ENCODE measurements around the gene C7. TPM values are rescaled to one million over a fixed set of nuclear protein-coding genes. Genes with fewer than 3 reads are reported as not detected.

C7 gene
- total RNA-seq, 1 experiment from 2014 or later: not detected

GRCh38 chr5:40973364-40974004, 64.2 kb downstream of the C7 start:
- BruUV-seq (replicated peaks): no TSS peak
- ChIA-PET CTCF (interaction anchor here (1.0 kb wide), 1 partner anchor 25 kb away, joined by 3 read pairs; no protein-coding TSS in a partner anchor), POLR2A (no interaction called here)

GRCh38 chr5:40976041-40976440, 66.7 kb downstream of the C7 start:
- ChIA-PET POLR2A (no interaction called here), CTCF (interaction anchor here (0.7 to 1.6 kb wide), 2 partner anchors 71 to 1587 kb away, joined by 3 to 4 read pairs; no protein-coding TSS in a partner anchor)
- Mint-ChIP-seq H3K9me3 (ENCODE audit: unreplicated experiment) (no peaks in the 10 kb centered on the region), H3K27me3 (ENCODE audit: insufficient read depth, unreplicated experiment) (no peaks in the 10 kb centered on the region), H3K36me3 (ENCODE audit: insufficient read depth, unreplicated experiment) (no peaks in the 10 kb centered on the region), H3K27ac (ENCODE audit: low read depth, unreplicated experiment) (no peak overlapping the region), H3K4me1 (ENCODE audit: insufficient read depth, unreplicated experiment) (no peaks in the 10 kb centered on the region), H3K4me3 (ENCODE audit: unreplicated experiment) (no peak overlapping the region)
- TF ChIP-seq CTCF (IDR thresholded peaks at IDR 0.05; ENCODE audit: unreplicated experiment): no peak
- intact Hi-C loops (cut with micrococcal nuclease): no loop called here
- BruUV-seq (replicated peaks): no TSS peak
- no peak for DNase-seq (ENCODE audit: unreplicated experiment)

More at GRCh38 chr5:40973364-40974004, 64.2 kb downstream of the C7 start:
- H3K36me3 Mint-ChIP-seq (ENCODE audit: insufficient read depth, unreplicated experiment): no peaks in the 10 kb centered on the region
- H3K27me3 Mint-ChIP-seq (ENCODE audit: insufficient read depth, unreplicated experiment): no peaks in the 10 kb centered on the region
- TF ChIP-seq CTCF (IDR thresholded peaks at IDR 0.05; ENCODE audit: unreplicated experiment): no peak
- no peaks in the 10 kb centered on the region for H3K9me3 Mint-ChIP-seq (ENCODE audit: unreplicated experiment)
- no peak overlapping the region for H3K4me3 Mint-ChIP-seq (ENCODE audit: unreplicated experiment)
- intact Hi-C loops (cut with micrococcal nuclease): no loop called here
- H3K4me1 Mint-ChIP-seq (ENCODE audit: insufficient read depth, unreplicated experiment): no peaks in the 10 kb centered on the region
- H3K27ac Mint-ChIP-seq (ENCODE audit: low read depth, unreplicated experiment): no peak overlapping the region
- DNase-seq (ENCODE audit: unreplicated experiment): no peak

GRCh38 chr5:40976836-40977235, 67.5 kb downstream of the C7 start:
- Mint-ChIP-seq H3K27ac (ENCODE audit: low read depth, unreplicated experiment) (no peak overlapping the region), H3K9me3 (ENCODE audit: unreplicated experiment) (no peaks in the 10 kb centered on the region), H3K4me3 (ENCODE audit: unreplicated experiment) (no peak overlapping the region), H3K4me1 (ENCODE audit: insufficient read depth, unreplicated experiment) (no peaks in the 10 kb centered on the region), H3K36me3 (ENCODE audit: insufficient read depth, unreplicated experiment) (no peaks in the 10 kb centered on the region), H3K27me3 (ENCODE audit: insufficient read depth, unreplicated experiment) (no peaks in the 10 kb centered on the region)
- CTCF ChIA-PET: interaction anchor here (1.6 kb wide), 1 partner anchor 72 kb away, joined by 4 read pairs; no protein-coding TSS in a partner anchor
- intact Hi-C loops (cut with micrococcal nuclease): no loop called here
- BruUV-seq (replicated peaks): no TSS peak
- POLR2A ChIA-PET: no interaction called here
- no peak for DNase-seq (ENCODE audit: unreplicated experiment)
- TF ChIP-seq CTCF (IDR thresholded peaks at IDR 0.05; ENCODE audit: unreplicated experiment): no peak

GRCh38 chr5:40981420-40981819, 72.1 kb downstream of the C7 start:
- intact Hi-C loops (cut with micrococcal nuclease): no loop called here
- TF ChIP-seq CTCF (IDR thresholded peaks at IDR 0.05; ENCODE audit: unreplicated experiment): no peak
- no TSS peak for BruUV-seq (replicated peaks)
- no peak overlapping the region for H3K4me3 Mint-ChIP-seq (ENCODE audit: unreplicated experiment)
- POLR2A ChIA-PET: no interaction called here
- no peak for DNase-seq (ENCODE audit: unreplicated experiment)
- H3K4me1 Mint-ChIP-seq (ENCODE audit: insufficient read depth, unreplicated experiment): no peaks in the 10 kb centered on the region
- H3K36me3 Mint-ChIP-seq (ENCODE audit: insufficient read depth, unreplicated experiment): no peaks in the 10 kb centered on the region
- CTCF ChIA-PET: interaction anchor here (0.6 kb wide), 1 partner anchor 354 kb away, joined by 3 read pairs; no protein-coding TSS in a partner anchor
- H3K9me3 Mint-ChIP-seq (ENCODE audit: unreplicated experiment): no peaks in the 10 kb centered on the region
- no peak overlapping the region for H3K27ac Mint-ChIP-seq (ENCODE audit: low read depth, unreplicated experiment)
- no peaks in the 10 kb centered on the region for H3K27me3 Mint-ChIP-seq (ENCODE audit: insufficient read depth, unreplicated experiment)

All from MCF 10A (cell line).